ENCODE measurements around the gene ITCH. TPM values are rescaled to one million over a fixed set of nuclear protein-coding genes. Genes with fewer than 3 reads are reported as not detected.
"Not testable (repeated sequence)": the region's sequence is repeated elsewhere in the genome, so short reads cannot be mapped to it uniquely, and the experiment has no call there.

The ITCH gene
- total RNA-seq, 2 experiments from 2014 or later, result 52.1 to 59.9 TPM

DNA sequence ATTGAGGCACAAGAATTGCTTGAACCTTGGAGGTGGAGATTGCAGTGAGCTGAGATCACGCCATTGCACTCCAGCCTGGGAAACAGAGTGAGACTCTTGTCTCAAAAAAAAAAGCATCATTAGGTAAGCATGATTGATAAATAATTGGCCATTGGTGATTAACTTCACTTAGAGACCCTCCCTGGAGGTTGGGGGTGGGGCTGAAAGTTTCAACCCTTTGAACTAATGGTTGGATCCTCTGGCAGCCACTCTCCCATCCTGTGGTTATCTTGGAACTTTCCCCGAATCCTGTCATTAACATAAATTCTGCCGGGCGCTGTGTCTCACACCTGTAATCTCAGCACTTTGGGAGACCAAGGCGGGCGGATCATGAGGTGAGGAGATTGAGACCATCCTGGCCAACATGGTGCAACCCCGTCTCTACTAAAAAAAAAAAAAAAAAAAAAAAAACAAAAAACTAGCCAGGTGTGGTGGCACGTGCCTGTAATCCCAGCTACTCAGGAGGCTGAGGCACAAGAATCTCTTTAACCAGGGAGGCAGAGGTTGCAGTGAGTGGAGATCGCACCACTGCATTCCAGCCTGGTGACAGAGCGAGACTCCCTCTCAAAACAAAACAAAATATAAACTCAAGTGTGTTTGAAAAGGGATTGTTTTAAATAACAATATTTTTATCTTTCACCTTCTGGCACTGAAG is 17.1 kb upstream of the ITCH start:
- peaks cover 11% of the 10 kb centered on the region for H3K4me1 Mint-ChIP-seq (ENCODE audit: low read depth)
- ATAC-seq; H3K36me3 Mint-ChIP-seq (ENCODE audit: low read depth); H3K27ac Mint-ChIP-seq; H3K9me3 Mint-ChIP-seq (ENCODE audit: insufficient read depth); H3K4me3 Mint-ChIP-seq; POLR2A ChIA-PET; DNase-seq; H3K27me3 Mint-ChIP-seq (ENCODE audit: low read depth): not testable (repeated sequence)
- CTCF ChIA-PET, result interaction anchor here (1.3 to 2.8 kb wide), 2 partner anchors 33 kb away, joined by 3 to 11 read pairs; no protein-coding TSS in a partner anchor

DNA sequence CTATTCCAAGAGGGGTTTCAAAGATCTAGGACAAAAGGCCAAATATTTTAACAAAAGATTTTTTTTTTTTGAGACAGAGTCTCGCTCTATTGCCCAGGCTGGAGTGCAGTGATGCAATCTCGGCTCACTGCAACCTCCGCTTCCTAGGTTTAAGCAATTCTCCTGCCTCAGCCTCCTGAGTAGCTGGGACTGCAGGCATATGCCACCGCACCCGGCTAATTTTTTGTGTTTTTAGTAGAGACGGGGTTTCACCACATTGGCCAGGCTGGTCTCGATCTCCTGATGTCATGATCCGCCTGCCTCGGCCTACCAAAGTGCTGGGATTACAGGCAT is 16.6 kb upstream of the ITCH start:
- CTCF ChIA-PET, result interaction anchor here (1.3 kb wide), 1 partner anchor 34 kb away, joined by 3 read pairs; no protein-coding TSS in a partner anchor
- H3K27ac Mint-ChIP-seq; H3K27me3 Mint-ChIP-seq (ENCODE audit: low read depth); H3K4me3 Mint-ChIP-seq; H3K9me3 Mint-ChIP-seq (ENCODE audit: insufficient read depth); POLR2A ChIA-PET; H3K36me3 Mint-ChIP-seq (ENCODE audit: low read depth); DNase-seq; ATAC-seq: not testable (repeated sequence)
- H3K4me1 Mint-ChIP-seq (ENCODE audit: low read depth), result peaks cover 11% of the 10 kb centered on the region

DNA sequence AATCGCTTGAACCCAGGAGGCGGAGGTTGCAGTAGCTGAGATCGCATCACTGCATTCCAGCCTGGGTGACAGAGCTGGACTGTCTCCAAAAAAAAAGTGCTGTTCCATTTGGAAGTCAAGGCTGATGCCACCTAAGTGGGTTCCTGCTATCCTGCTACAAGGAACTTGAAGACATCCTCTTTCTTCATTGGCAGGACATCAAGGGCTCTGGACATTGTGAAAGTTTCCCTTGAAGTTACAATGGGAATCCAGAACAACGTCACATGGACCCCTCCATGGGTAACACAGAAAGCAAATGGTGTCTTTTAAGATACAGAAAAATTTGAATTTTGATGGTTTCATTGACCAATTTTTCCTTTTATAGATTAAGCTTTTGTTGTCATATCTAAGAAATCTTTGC is 15.5 kb upstream of the ITCH start:
- no peak for ATAC-seq
- ChIA-PET POLR2A (interaction anchor here (0.6 kb wide), 1 partner anchor 117 kb away, joined by 3 read pairs; no protein-coding TSS in a partner anchor), CTCF (interaction anchor here (1.1 to 1.3 kb wide), 3 partner anchors 11 to 129 kb away, joined by 3 read pairs; no protein-coding TSS in a partner anchor)
- no peak overlapping the region for H3K27ac Mint-ChIP-seq
- peaks cover 11% of the 10 kb centered on the region for H3K4me1 Mint-ChIP-seq (ENCODE audit: low read depth)
- no peaks in the 10 kb centered on the region for H3K9me3 Mint-ChIP-seq (ENCODE audit: insufficient read depth)
- peaks cover 3% of the 10 kb centered on the region for H3K36me3 Mint-ChIP-seq (ENCODE audit: low read depth)
- DNase-seq, result no peak
- no peak overlapping the region for H3K4me3 Mint-ChIP-seq
- no peaks in the 10 kb centered on the region for H3K27me3 Mint-ChIP-seq (ENCODE audit: low read depth)

DNA sequence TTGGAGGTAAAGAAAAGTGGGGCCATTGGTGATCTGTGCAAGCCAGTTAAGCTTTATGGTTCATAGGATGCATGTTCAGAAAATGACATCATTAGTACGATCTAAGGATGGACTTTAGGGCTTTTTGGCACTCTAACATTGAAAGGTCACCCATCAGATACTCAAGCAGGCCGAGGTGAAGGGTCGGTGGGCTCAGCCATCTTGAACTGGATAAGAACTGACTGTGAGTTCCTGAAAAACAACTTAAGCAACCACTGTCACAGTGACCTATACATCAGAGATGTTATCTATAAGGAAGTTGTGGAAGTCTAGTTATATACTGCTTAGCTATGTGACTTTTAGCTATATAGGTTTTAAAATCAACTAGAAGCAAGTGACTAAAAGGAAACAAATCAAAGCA is 13.0 kb upstream of the ITCH start:
- ATAC-seq (no peak), DNase-seq (no peak)
- POLR2A ChIA-PET, result no interaction called here
- Mint-ChIP-seq H3K4me1 (ENCODE audit: low read depth) (peaks cover 11% of the 10 kb centered on the region), H3K36me3 (ENCODE audit: low read depth) (peaks cover 3% of the 10 kb centered on the region), H3K9me3 (ENCODE audit: insufficient read depth) (no peaks in the 10 kb centered on the region), H3K27ac (no peak overlapping the region), H3K4me3 (no peak overlapping the region), H3K27me3 (ENCODE audit: low read depth) (no peaks in the 10 kb centered on the region)
- CTCF ChIA-PET, result interaction anchor here (0.7 to 1.0 kb wide), 2 partner anchors 13 to 37 kb away, joined by 3 read pairs; partner anchors contain the start of gene ITCH

DNA sequence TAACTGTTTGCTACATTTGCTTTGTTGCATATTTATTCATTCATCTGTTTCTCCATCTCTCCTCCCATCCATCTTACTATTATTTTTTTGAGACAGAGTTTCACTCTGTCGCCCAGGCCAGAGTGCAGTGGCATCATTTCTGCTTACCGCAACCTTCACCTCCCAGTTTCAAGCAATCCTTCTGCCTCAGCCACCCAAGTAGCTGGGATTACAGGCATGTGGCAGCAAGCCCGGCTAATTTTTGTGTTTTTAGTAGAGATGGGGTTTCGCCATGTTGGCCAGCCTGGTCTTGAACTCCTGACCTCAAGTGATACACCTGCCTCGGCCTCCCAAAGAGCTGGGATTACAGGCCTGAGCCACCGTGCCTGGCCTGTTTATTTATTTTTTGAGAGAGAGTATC is 9.6 kb upstream of the ITCH start:
- not testable (repeated sequence) for H3K9me3 Mint-ChIP-seq (ENCODE audit: insufficient read depth); H3K27ac Mint-ChIP-seq; H3K4me3 Mint-ChIP-seq; H3K27me3 Mint-ChIP-seq (ENCODE audit: low read depth); ATAC-seq; H3K36me3 Mint-ChIP-seq (ENCODE audit: low read depth); DNase-seq
- ChIA-PET CTCF (interaction anchor here (1.4 kb wide), 1 partner anchor 41 kb away, joined by 4 read pairs; no protein-coding TSS in a partner anchor), POLR2A (interaction anchor here (0.6 kb wide), 1 partner anchor 23 kb away, joined by 3 read pairs; no protein-coding TSS in a partner anchor)
- peaks cover 11% of the 10 kb centered on the region for H3K4me1 Mint-ChIP-seq (ENCODE audit: low read depth)

DNA sequence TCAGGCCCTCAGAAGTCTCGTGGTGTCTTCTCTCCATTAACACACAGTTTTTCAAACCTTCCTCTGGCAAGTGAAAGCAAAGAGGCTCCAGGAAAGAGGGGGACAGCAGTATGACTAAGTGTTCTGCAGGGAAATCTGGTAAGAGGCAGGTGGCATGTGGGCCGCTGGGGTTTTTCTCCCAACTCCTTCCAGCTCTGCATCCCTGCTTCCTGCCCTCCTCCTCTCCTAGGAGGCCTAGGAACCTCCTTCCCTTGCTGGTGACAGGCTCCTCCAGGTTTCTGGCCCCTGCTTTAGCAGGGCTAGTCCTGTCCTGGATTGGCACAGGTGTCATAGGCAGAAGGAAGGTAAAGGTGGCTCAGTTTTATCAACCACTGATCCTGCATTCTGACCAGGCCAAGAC is 7.6 kb upstream of the ITCH start:
- Mint-ChIP-seq H3K36me3 (ENCODE audit: low read depth) (peaks cover 3% of the 10 kb centered on the region), H3K27me3 (ENCODE audit: low read depth) (no peaks in the 10 kb centered on the region), H3K4me3 (no peak overlapping the region), H3K9me3 (ENCODE audit: insufficient read depth) (no peaks in the 10 kb centered on the region), H3K27ac (no peak overlapping the region), H3K4me1 (ENCODE audit: low read depth) (peaks cover 4% of the 10 kb centered on the region)
- ATAC-seq (no peak), DNase-seq (no peak)
- CTCF ChIA-PET, result no interaction called here
- POLR2A ChIA-PET, result interaction anchor here (0.6 kb wide), 1 partner anchor 12 kb away, joined by 4 read pairs; no protein-coding TSS in a partner anchor

DNA sequence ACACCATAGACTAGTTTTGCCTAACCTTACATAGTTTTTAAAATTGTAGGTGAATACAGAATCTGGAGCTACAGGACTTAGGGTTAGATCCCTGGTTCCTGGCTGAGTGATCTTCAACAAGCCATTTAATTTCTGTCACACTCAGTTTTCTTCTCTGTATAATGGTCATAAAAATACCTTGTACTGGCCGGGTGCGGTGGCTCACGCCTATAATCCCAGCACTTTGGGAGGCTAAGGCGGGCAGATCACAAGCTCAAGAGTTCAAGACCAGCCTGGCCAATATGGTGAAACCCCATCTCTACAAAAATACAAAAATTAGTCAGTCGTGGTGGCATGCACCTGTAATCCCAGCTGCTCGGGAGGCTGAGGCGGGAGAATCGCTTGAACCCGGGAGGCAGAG is 3.3 kb upstream of the ITCH start:
- ATAC-seq; DNase-seq; H3K27ac Mint-ChIP-seq; H3K36me3 Mint-ChIP-seq (ENCODE audit: low read depth); H3K9me3 Mint-ChIP-seq (ENCODE audit: insufficient read depth); H3K27me3 Mint-ChIP-seq (ENCODE audit: low read depth); H3K4me3 Mint-ChIP-seq; POLR2A ChIA-PET: not testable (repeated sequence)
- peaks cover 16% of the 10 kb centered on the region for H3K4me1 Mint-ChIP-seq (ENCODE audit: low read depth)
- CTCF ChIA-PET, result interaction anchor here (5.2 kb wide), 1 partner anchor 47 kb away, joined by 32 read pairs; no protein-coding TSS in a partner anchor

DNA sequence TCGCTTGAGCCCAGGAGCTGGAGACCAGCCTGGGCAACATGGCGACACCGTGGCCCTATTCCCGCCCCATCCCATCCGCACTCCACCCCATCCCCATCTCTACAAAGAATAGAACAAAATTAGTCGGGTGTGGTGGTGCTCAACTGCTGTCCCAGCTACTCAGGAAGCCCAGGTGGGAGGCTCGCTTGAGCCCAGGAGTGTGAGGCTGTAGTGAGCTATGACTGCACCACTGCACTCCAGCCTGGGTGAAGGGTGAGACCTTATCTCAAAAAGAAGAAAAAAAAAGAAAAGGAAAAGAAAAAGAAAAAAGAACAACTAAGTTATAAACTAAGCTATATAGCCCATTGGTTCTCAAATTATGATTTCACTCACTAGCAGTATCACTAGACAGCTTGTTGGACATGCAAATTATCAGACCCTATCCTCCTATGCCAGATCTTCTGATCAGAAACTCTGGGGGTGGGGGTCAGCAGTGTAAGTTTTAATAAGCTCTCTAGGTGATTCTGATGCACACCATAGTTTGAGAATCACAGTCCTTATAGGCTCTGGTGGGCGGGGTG is 491 bp upstream of the ITCH start:
- POLR2A ChIA-PET, result interaction anchor here (0.8 to 2.1 kb wide), 8 partner anchors 26 to 315 kb away, joined by 3 to 14 read pairs (median 5); partner anchors contain the start of genes DYNLRB1, EIF2S2 and PIGU
- Mint-ChIP-seq H3K27ac (peak overlapping the region; percentile 96), H3K4me1 (ENCODE audit: low read depth) (peaks cover 41% of the 10 kb centered on the region), H3K4me3 (peak overlapping the region; percentile 93), H3K9me3 (ENCODE audit: insufficient read depth) (no peaks in the 10 kb centered on the region), H3K36me3 (ENCODE audit: low read depth) (peaks cover 25% of the 10 kb centered on the region), H3K27me3 (ENCODE audit: low read depth) (no peaks in the 10 kb centered on the region)
- DNase-seq, result no peak
- peak; percentile 8 for ATAC-seq
- CTCF ChIA-PET, result interaction anchor here (0.8 to 5.2 kb wide), 7 partner anchors 13 to 153 kb away, joined by 3 to 32 read pairs (median 4); no protein-coding TSS in a partner anchor

DNA sequence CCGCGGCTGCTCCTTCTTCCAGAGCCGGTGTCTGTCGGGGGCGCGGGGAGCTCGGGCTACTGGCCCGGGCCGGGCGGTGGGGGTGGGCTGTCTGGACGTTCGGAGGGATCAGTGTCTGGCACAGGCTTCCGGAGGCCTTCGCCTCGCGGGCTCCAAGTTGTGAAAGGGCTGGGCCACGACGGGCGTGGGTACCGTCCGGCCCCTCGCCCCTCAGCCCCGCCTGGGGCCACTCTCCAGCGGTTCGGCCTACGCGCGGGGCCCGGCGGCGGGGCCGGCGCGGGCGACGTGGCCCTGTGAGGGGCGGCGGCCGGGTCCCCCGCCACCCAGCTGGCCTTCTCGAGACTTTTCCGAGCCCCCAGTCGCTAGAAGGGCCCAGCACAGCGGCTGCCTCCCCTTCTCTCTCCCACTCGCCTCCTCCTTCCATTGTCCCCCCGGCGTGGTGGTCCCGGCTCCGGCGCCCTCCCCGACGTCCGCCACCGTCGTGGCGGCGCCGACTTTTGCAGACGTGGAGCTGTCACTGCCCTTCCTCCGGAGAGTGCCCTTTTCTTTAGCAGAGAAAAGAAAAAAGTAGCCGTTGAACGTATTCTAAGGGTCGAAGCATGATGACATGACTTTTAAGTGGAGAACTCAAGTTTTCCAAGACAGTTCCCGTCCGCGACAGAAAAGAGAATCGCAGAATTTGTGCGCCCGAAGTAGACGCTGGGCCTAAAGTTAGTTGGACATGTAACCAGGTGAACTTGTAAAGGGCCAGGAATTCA is 571 bp downstream of the ITCH start:
- CTCF ChIA-PET, result interaction anchor here (0.8 to 5.2 kb wide), 5 partner anchors 42 to 152 kb away, joined by 3 to 32 read pairs (median 6); no protein-coding TSS in a partner anchor
- Mint-ChIP-seq H3K4me1 (ENCODE audit: low read depth) (peaks cover 52% of the 10 kb centered on the region), H3K27ac (peak overlapping the region; percentile 96), H3K9me3 (ENCODE audit: insufficient read depth) (no peaks in the 10 kb centered on the region), H3K27me3 (ENCODE audit: low read depth) (no peaks in the 10 kb centered on the region), H3K36me3 (ENCODE audit: low read depth) (peaks cover 32% of the 10 kb centered on the region), H3K4me3 (peak overlapping the region; percentile 93)
- ATAC-seq (peak; percentile 69), DNase-seq (peak; percentile 42)
- POLR2A ChIA-PET, result interaction anchor here (0.5 to 2.1 kb wide), 15 partner anchors 11 to 314 kb away, joined by 3 to 14 read pairs (median 4); partner anchors contain the start of genes DYNLRB1, EIF2S2 and PIGU

DNA sequence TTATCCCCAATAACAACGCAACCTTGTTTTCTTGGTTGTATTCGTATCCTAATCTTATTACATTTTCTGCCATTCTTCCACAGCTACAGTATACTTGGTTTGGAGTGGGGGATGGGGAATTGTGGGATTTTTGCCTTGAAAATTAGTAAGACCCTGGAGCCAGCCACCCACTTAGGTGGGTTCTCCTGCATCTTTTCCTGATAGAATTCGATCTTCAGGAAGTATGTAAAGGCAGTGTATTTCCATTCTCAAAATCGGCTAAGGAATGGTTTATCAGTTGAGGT is 1.1 kb downstream of the ITCH start:
- Mint-ChIP-seq H3K27ac (peak overlapping the region; percentile 87), H3K9me3 (ENCODE audit: insufficient read depth) (no peaks in the 10 kb centered on the region), H3K36me3 (ENCODE audit: low read depth) (peaks cover 37% of the 10 kb centered on the region), H3K27me3 (ENCODE audit: low read depth) (no peaks in the 10 kb centered on the region), H3K4me3 (peak overlapping the region; percentile 93), H3K4me1 (ENCODE audit: low read depth) (peaks cover 57% of the 10 kb centered on the region)
- DNase-seq (no peak), ATAC-seq (no peak)
- POLR2A ChIA-PET, result interaction anchor here (0.6 to 2.1 kb wide), 6 partner anchors 26 to 313 kb away, joined by 3 to 14 read pairs (median 6); partner anchors contain the start of genes DYNLRB1 and PIGU
- CTCF ChIA-PET, result interaction anchor here (5.2 kb wide), 1 partner anchor 51 kb away, joined by 32 read pairs; no protein-coding TSS in a partner anchor

DNA sequence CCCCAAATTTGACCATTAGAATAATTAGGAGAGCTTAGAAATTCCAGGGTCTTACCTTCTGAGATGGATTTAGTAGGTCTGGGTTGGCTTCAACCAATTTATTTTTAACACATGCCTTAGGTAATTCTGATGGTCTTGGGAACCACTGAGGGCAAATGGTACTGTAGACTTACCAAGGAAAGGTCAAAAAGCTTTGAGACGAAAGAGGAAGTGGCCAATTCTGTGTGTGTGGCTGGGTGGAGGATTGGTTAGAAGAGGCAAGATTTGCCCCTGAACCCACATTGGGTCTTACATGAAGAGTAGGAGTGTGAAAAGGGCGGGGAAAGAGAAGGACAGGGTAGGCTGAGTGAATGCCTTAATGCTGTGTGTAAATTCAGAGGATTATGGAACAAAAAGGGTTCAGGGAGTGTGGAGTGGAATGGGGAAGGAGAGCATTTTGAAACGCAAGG is 2.7 kb downstream of the ITCH start:
- H3K4me3 Mint-ChIP-seq, result peak overlapping the region; percentile 35
- ATAC-seq, result peak; percentile 34
- H3K9me3 Mint-ChIP-seq (ENCODE audit: insufficient read depth), result no peaks in the 10 kb centered on the region

More for the DNA sequence above, 2.7 kb downstream of the ITCH start:
- Mint-ChIP-seq H3K4me1 (ENCODE audit: low read depth) (peaks cover 66% of the 10 kb centered on the region), H3K36me3 (ENCODE audit: low read depth) (peaks cover 53% of the 10 kb centered on the region), H3K27ac (peak overlapping the region; percentile 45), H3K27me3 (ENCODE audit: low read depth) (no peaks in the 10 kb centered on the region)
- POLR2A ChIA-PET, result no interaction called here
- CTCF ChIA-PET, result interaction anchor here (1.0 to 4.8 kb wide), 3 partner anchors 54 to 157 kb away, joined by 3 to 22 read pairs (median 4); no protein-coding TSS in a partner anchor
- DNase-seq, result peak; percentile 74

Data from activated CD8-positive, alpha-beta T cell treated with anti-CD3 and anti-CD28 coated beads, Interleukin-2, amount 10 ng/mL, durations not matched to agents 7 days and 5 days (primary cell).